HEK293T (cell line): Measurements from ENCODE around the gene PDE4B.

ENCODE experiments used
- CTCF ChIA-PET: fragments of 350-600 bp; formaldehyde crosslinking; extraction: SDS; loops from one replicate; lab custom pipeline; 2021; ENCODE audit warnings: antibody characterized with exemption, inconsistent platforms; lab: Yijun Ruan, JAX
- POLR2A ChIA-PET: fragments of 350-600 bp; formaldehyde crosslinking; extraction: SDS; loops from one replicate; lab custom pipeline; 2020; ENCODE audit warnings: antibody characterized with exemption, inconsistent platforms; lab: Yijun Ruan, JAX
- DNase-seq: peaks from one replicate; pipeline ENCODE4 v3.0.0; 2012; ENCODE audit warnings: mixed read lengths; ENCODE audit errors: extremely low spot score
- ARNT ChIP-seq: fragments of 450-650 bp; IDR thresholded peaks from 2 replicates; pipeline ENCODE4 v1.6.1; 2017; ENCODE audit warnings: mild to moderate bottlenecking
- BHLHE40 ChIP-seq: fragments of 450-650 bp; IDR thresholded peaks from 2 replicates; pipeline ENCODE4 v1.6.1; 2016; ENCODE audit warnings: mild to moderate bottlenecking, moderate library complexity, borderline replicate concordance
- CTBP1 ChIP-seq: fragments of 450-650 bp; IDR thresholded peaks from 2 replicates; pipeline ENCODE4 v1.6.1; 2016; ENCODE audit warnings: borderline replicate concordance
- ELF4 ChIP-seq: fragments of 450-650 bp; IDR thresholded peaks from 2 replicates; pipeline ENCODE4 v1.6.1; 2017; ENCODE audit warnings: antibody characterized with exemption
- FOXA1 ChIP-seq: fragments of 450-650 bp; IDR thresholded peaks from 2 replicates; pipeline ENCODE4 v1.6.1; 2016; ENCODE audit warnings: mild to moderate bottlenecking
- FOXK2 ChIP-seq: fragments of 450-650 bp; IDR thresholded peaks from 2 replicates; pipeline ENCODE4 v1.6.1; 2016; ENCODE audit warnings: mild to moderate bottlenecking
- FOXM1 ChIP-seq: fragments of 450-650 bp; IDR thresholded peaks from 2 replicates; pipeline ENCODE4 v1.6.1; 2017; ENCODE audit warnings: mild to moderate bottlenecking, borderline replicate concordance
- HDGF ChIP-seq: fragments of 450-650 bp; IDR thresholded peaks from 2 replicates; pipeline ENCODE4 v1.6.1; 2017; ENCODE audit warnings: antibody characterized with exemption, borderline replicate concordance
- L3MBTL2 ChIP-seq: fragments of 450-650 bp; conservative IDR thresholded peaks from 2 replicates; pipeline ENCODE4 v1.6.1; 2016; ENCODE audit warnings: mild to moderate bottlenecking
- LEF1 ChIP-seq: fragments of 450-650 bp; IDR thresholded peaks from 2 replicates; pipeline ENCODE4 v1.6.1; 2017; ENCODE audit warnings: mild to moderate bottlenecking, borderline replicate concordance
- PKNOX1 ChIP-seq: fragments of 450-650 bp; IDR thresholded peaks from 2 replicates; pipeline ENCODE4 v1.6.1; 2016
- SP1 ChIP-seq: fragments of 450-650 bp; IDR thresholded peaks from 2 replicates; pipeline ENCODE4 v1.6.1; 2017
- SUZ12 ChIP-seq: fragments of 450-650 bp; IDR thresholded peaks from 2 replicates; pipeline ENCODE4 v1.6.1; 2016; ENCODE audit warnings: mild to moderate bottlenecking
- TARDBP ChIP-seq: fragments of 450-650 bp; IDR thresholded peaks from 2 replicates; pipeline ENCODE4 v1.6.1; 2016
- ZNF384 ChIP-seq: fragments of 450-650 bp; IDR thresholded peaks from 2 replicates; pipeline ENCODE4 v1.6.1; 2016

Gene PDE4B

GRCh38 chr1:66326867-66327266 is 534.2 kb downstream of the PDE4B start:
- TF ChIP-seq HDGF (no peak), BHLHE40 (no peak), LEF1 (no peak), SUZ12 (no peak), FOXA1 (no peak), FOXK2 (no peak)
- ChIA-PET POLR2A (no interaction called here), CTCF (no interaction called here)
- DNase-seq, result no peak

- TF ChIP-seq ZNF384, result no peak
- TF ChIP-seq PKNOX1, result no peak
- TF ChIP-seq SP1, result no peak
- POLR2A ChIA-PET, result no interaction called here
- DNase-seq, result no peak
- CTCF ChIA-PET, result no interaction called here
Observed at GRCh38 chr1:66327588-66327987, 534.9 kb downstream of the PDE4B start.

- TF ChIP-seq SP1 (no peak), ELF4 (no peak), FOXK2 (no peak), ARNT (no peak), SUZ12 (no peak), HDGF (no peak), CTBP1 (no peak), PKNOX1 (no peak)
- ChIA-PET CTCF (no interaction called here), POLR2A (no interaction called here)
- no peak for DNase-seq
Observed at GRCh38 chr1:66328896-66329295, 536.2 kb downstream of the PDE4B start.

- ChIA-PET POLR2A (interaction anchor here (0.9 to 2.1 kb wide), 3 partner anchors 25 to 60 kb away, joined by 3 to 28 read pairs (median 3); no protein-coding TSS in a partner anchor), CTCF (interaction anchor here (1.8 kb wide), 1 partner anchor 13 kb away, joined by 6 read pairs; no protein-coding TSS in a partner anchor)
- DNase-seq, result no peak
- TF ChIP-seq TARDBP (no peak), ARNT (no peak), BHLHE40 (no peak), ZNF384 (no peak), HDGF (no peak), SUZ12 (no peak), LEF1 (no peak)
Observed at GRCh38 chr1:66330722-66331141, 538.0 kb downstream of the PDE4B start.

- peak; percentile 78 for DNase-seq
- CTCF ChIA-PET, result interaction anchor here (0.6 to 2.0 kb wide), 10 partner anchors 12 to 172 kb away, joined by 3 to 8 read pairs (median 4); no protein-coding TSS in a partner anchor
- TF ChIP-seq CTBP1 (no peak), PKNOX1 (0 out of 2 replicates have a peak, but pooled peaks have one; percentile 47), L3MBTL2 (peak; percentile 91), ZNF384 (no peak)
- POLR2A ChIA-PET, result interaction anchor here (0.8 to 2.1 kb wide), 17 partner anchors 10 to 119 kb away, joined by 3 to 28 read pairs (median 4); no protein-coding TSS in a partner anchor
Observed at GRCh38 chr1:66331658-66332547, 539.2 kb downstream of the PDE4B start.

GRCh38 chr1:66332548-66332901 is 539.8 kb downstream of the PDE4B start:
- no peak for TF ChIP-seq TARDBP
- TF ChIP-seq CTBP1, result no peak
- no peak for TF ChIP-seq FOXA1
- TF ChIP-seq BHLHE40, result no peak
- TF ChIP-seq L3MBTL2, result no peak
- no peak for TF ChIP-seq HDGF
- no peak for TF ChIP-seq ZNF384
- TF ChIP-seq ARNT, result no peak
- no peak for TF ChIP-seq FOXK2
- no peak for TF ChIP-seq PKNOX1
- TF ChIP-seq LEF1, result no peak
- no peak for TF ChIP-seq FOXM1
- no peak for TF ChIP-seq SUZ12
- no peak for TF ChIP-seq ELF4
- no peak for TF ChIP-seq SP1
- no peak for DNase-seq
- POLR2A ChIA-PET, result interaction anchor here (1.1 to 2.1 kb wide), 12 partner anchors 10 to 105 kb away, joined by 3 to 28 read pairs (median 4); no protein-coding TSS in a partner anchor
- CTCF ChIA-PET, result interaction anchor here (0.6 to 2.0 kb wide), 9 partner anchors 12 to 795 kb away, joined by 3 to 8 read pairs (median 3); no protein-coding TSS in a partner anchor
